Nephron progenitor cell (in vitro differentiated cells): ENCODE results near the gene SARS2.
"Not testable (repeated sequence)": the region's sequence is repeated elsewhere in the genome, so short reads cannot be mapped to it uniquely, and the experiment has no call there.

Experiments
- DNase-seq: peaks from one replicate; pipeline ENCODE4 v3.0.0; 2021
- H3K27ac Mint-ChIP-seq: 2 replicates; pipeline ENCODE4 v1.8.0; 2021; ENCODE audit warnings: mild to moderate bottlenecking, moderate library complexity, mixed read lengths
- H3K27me3 Mint-ChIP-seq: 2 replicates; pipeline ENCODE4 v1.8.0; 2021; ENCODE audit warnings: mild to moderate bottlenecking, low read depth, mixed read lengths; ENCODE audit not compliant: poor library complexity
- H3K36me3 Mint-ChIP-seq: 2 replicates; pipeline ENCODE4 v1.8.0; 2021; ENCODE audit warnings: low read depth, mixed read lengths
- H3K4me1 Mint-ChIP-seq: 2 replicates; pipeline ENCODE4 v1.8.0; 2021; ENCODE audit warnings: mixed read lengths
- H3K4me3 Mint-ChIP-seq: 2 replicates; pipeline ENCODE4 v1.8.0; 2021; ENCODE audit warnings: mild to moderate bottlenecking, moderate library complexity, mixed read lengths
- H3K9me3 Mint-ChIP-seq: 2 replicates; pipeline ENCODE4 v1.8.0; 2021; ENCODE audit warnings: mild to moderate bottlenecking, moderate library complexity, mixed read lengths
- CTCF ChIP-seq: fragments of 200-600 bp; sonication (generic); IDR thresholded peaks from 2 replicates; pipeline ENCODE4 v1.5.0; 2021; ENCODE audit warnings: antibody characterized with exemption

SARS2 gene

DNA sequence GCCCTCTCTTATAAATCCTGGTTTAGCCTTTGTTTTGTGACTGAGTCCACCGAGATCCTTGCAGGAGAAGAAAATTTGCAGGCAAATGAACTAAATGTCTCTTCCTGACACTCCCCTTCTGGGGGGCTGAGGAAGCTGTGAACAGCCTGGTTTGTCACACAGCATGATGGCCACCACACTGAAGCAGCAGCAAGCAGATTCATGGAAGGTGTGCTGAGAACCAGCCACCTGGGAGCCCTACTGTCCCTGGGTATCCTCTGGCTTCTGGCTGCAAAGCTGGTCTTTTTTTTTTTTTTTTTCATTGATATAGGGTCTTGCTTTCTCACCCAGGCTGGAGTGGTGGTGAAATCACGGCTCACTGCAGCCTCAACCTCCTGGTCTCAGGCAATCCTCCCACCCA is 11.4 kb upstream of the SARS2 start:
- Mint-ChIP-seq H3K27me3 (peaks cover 2% of the 10 kb centered on the region), H3K36me3 (peaks cover 25% of the 10 kb centered on the region), H3K4me3 (no peak overlapping the region), H3K27ac (no peak overlapping the region), H3K9me3 (no peaks in the 10 kb centered on the region), H3K4me1 (peaks cover 14% of the 10 kb centered on the region)
- no peak for DNase-seq
- no peak for TF ChIP-seq CTCF

DNA sequence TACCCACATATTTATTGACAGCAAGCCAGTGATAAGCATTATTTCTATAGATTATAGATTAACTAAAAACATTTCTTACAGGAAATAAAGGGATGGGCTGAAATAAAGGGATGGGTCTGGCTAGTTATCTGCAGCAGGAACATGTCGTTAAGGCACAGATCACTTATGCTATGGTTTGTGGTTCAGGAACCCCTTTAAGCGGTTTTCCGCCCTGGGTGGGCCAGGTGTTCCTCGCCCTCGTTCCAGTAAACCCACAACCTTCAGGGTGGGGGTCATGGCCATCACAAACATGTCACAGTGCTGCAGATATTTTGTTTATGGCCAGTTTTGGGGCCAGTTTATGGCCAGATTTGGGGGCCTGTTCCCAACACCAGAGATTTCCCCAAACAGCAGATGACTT is 10.9 kb upstream of the SARS2 start:
- H3K9me3 Mint-ChIP-seq, H3K27me3 Mint-ChIP-seq, H3K4me3 Mint-ChIP-seq, DNase-seq: not testable (repeated sequence)
- Mint-ChIP-seq H3K36me3 (peaks cover 25% of the 10 kb centered on the region), H3K4me1 (peaks cover 14% of the 10 kb centered on the region), H3K27ac (peak overlapping the region; percentile 6)

DNA sequence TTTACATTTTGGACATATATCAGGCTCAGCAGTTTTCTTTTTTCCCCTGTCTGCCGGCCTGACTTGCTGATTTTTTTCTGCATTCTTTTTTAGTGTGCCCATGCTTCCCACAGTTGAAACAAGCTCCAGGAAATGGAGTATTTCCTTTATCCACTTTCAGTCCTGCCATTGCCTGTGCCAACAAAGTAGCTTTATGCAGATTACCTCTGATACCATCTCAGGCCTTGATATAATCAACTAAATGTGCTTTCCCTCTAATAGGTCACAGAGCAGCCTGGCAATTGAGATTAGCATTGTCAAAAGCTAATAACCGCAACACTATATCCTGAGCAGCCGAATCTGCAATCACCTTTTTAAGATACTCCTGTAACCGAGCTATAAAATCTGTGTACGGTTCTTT is 9.4 kb upstream of the SARS2 start:
- no peak for DNase-seq
- H3K4me1 Mint-ChIP-seq, result peaks cover 14% of the 10 kb centered on the region
- H3K36me3 Mint-ChIP-seq, result peaks cover 37% of the 10 kb centered on the region
- H3K9me3 Mint-ChIP-seq, result peaks cover 19% of the 10 kb centered on the region
- no peak overlapping the region for H3K4me3 Mint-ChIP-seq
- H3K27me3 Mint-ChIP-seq, result peaks cover 5% of the 10 kb centered on the region
- no peak for TF ChIP-seq CTCF
- H3K27ac Mint-ChIP-seq, result peak overlapping the region; percentile 53

DNA sequence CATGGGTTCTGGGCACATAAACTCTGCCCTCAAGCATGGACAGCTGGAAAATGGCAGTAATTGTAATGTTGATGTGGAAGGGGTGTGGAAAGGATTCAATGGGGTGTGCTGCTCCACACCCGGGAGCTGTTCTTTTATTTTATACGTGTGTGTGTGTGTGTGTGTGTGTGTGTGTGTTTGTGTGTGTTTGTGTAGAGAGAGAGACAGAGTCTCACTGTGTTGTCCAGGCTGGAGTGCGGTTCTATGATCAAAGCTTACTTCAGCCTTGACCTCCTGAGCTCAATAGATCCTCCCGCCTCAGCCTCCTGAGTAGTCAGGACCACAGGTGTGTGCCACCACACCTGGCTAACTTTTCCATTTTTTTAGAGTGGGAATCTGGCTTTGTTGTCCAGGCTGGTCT is 3.0 kb upstream of the SARS2 start:
- no peak for TF ChIP-seq CTCF
- Mint-ChIP-seq H3K27ac (no peak overlapping the region), H3K4me3 (no peak overlapping the region), H3K36me3 (peaks cover 55% of the 10 kb centered on the region), H3K9me3 (peaks cover 38% of the 10 kb centered on the region), H3K4me1 (peaks cover 24% of the 10 kb centered on the region), H3K27me3 (peaks cover 12% of the 10 kb centered on the region)
- DNase-seq, result no peak

GRCh38 chr19:38932425-38933179 is 2.0 kb upstream of the SARS2 start:
- Mint-ChIP-seq H3K36me3 (peaks cover 64% of the 10 kb centered on the region), H3K9me3 (peaks cover 38% of the 10 kb centered on the region), H3K4me1 (peaks cover 26% of the 10 kb centered on the region), H3K4me3 (peak overlapping the region; percentile 66), H3K27ac (no peak overlapping the region), H3K27me3 (peaks cover 12% of the 10 kb centered on the region)
- no peak for DNase-seq
- TF ChIP-seq CTCF, result peak; percentile 22

DNA sequence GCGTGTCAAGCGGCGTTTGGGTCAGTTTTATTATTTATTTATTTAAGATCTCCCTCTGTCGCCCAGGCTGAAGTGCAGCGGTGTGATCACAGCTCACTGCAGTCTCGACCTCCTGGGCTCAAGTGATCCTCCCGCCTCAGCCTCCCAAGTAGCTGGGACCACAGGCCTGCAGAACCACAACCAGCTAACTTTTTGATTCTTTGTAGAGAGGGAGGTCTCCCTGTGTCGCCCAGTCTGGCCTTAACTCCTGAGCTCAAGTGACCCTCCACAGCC is 894 bp upstream of the SARS2 start:
- H3K4me3 Mint-ChIP-seq, result peak overlapping the region; percentile 98
- DNase-seq, result no peak
- peaks cover 61% of the 10 kb centered on the region for H3K36me3 Mint-ChIP-seq
- peaks cover 6% of the 10 kb centered on the region for H3K27me3 Mint-ChIP-seq
- peak overlapping the region; percentile 97 for H3K27ac Mint-ChIP-seq
- H3K9me3 Mint-ChIP-seq, result peaks cover 34% of the 10 kb centered on the region
- peaks cover 26% of the 10 kb centered on the region for H3K4me1 Mint-ChIP-seq
- TF ChIP-seq CTCF, result no peak
